ENCODE measurements around the gene CEBPB.
"Not testable (repeated sequence)": the region's sequence is repeated elsewhere in the genome, so short reads cannot be mapped to it uniquely, and the experiment has no call there.

The CEBPB gene

DNA sequence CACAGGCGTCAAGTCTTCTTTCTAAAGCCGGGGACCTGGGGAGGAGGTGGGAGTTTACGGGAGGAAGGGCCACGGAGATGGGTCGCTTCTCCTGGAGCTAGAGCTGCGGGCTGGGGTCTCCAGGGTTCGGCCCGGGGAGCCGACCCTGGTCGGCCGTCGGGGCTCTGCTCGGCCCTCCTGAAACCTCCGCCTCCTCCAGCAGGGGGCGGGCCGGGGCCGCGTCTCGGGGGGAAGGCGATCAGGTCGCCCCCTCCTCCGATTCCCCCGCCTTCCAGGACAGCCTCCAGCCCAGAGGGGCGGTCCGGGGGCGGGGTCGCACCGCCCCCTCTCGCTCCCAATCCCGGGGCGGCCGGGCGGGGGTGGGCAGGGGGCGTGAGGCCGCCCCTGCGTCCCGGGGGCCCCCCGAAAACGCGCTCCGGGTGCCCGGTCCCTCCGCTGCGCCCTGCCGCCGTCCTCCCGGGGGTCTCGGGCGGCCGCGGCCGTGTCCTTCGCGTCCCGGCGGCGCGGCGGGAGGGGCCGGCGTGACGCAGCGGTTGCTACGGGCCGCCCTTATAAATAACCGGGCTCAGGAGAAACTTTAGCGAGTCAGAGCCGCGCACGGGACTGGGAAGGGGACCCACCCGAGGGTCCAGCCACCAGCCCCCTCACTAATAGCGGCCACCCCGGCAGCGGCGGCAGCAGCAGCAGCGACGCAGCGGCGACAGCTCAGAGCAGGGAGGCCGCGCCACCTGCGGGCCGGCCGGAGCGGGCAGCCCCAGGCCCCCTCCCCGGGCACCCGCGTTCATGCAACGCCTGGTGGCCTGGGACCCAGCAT, at the start of gene CEBPB:
CEBPB (plus strand) TSS at position 580 of the 814 bp plus-strand sequence; CDS start at position 784, 204 bp downstream.
- DNase-seq, result peak; percentile 70 to 91 (median 86)

DNA sequence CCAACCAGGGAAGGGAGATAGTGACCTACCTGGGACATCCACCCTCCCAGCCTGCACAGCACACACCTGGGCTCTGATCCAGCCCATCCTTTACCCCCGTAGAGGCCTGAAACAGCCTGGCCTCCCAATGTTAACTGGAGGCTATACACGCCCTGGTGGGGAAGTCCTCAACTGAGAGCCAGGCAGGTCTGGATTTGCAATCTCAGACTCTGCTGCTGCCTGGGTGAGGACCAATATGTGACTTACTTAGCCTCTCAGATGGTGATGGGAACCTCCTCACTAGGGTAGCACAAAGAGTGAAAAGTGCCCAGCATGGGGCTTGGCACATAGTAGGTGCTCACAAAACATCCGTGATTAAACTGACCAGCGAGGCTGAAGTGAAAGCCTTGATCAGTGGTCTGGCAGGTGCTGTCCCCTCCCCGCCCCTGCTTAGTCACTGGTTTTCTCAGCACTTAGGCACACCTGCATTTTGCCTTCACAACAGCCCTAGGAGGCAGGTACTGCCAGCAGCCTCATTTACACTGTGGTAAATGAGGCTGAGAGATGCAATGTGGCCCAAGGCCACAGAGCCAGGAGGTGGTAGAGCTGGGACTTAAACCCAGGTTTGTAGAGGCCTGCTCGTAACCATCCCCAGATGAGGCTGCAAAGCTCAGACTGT, 49.5 kb upstream of the CEBPB start:
- no peak for DNase-seq

DNA sequence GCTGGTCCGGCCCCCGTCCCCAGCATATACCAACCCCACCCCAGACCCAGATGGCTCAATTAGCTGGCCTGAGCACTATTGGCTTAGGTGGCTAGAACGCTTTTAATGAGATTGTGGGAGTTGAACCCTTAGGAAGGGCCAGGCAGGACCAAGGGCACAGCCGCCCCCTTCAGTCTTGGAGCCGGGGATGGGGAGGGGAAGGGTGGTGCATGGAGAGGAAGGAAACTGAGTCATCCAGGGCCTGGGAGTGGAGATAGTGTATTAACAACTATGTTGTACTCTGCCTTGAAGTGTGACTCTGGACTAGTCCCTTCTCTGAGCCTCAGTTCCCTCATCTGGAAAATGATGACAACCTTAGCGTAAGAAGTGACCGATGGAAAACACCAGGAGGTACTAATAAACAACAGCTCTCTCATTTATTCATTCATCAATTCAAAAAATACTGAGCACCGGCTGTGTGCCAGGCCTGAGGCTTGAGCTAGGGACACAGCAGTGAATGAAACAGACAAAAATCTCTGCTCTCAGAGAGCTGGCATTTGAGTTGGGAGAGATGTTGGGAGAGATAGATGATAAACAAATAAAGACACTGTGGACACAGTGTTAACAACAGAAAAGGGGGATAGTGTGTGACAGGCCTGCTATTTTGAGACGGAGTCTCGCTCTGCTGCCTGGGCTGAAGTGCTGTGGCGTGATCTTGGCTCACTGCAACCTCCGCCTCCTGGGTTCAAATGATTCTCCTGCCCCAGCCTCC, 48.6 kb upstream of the CEBPB start:
- DNase-seq, result no peak

DNA sequence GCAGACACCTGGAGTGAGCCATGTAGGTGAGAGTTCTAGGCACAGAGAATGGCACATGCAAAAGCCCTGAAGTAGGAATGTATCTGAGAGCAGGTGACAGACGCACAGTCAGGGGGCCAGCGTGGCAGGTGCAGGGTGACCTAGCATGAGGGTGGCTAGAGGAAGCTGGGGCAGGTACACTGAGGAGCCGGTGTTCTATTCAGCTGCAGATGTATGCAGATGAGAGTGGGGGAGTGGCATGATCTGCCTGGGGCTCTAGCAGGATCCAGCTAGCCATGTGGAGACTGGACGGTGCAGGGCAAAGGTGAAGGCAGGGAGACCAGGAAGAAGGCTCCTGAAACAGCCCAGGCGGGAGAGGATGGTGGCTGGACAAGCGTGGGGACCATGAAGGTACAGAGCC, 47.8 kb upstream of the CEBPB start:
- peak in 2 of 3 experiments; percentile 9 to 48 for DNase-seq

DNA sequence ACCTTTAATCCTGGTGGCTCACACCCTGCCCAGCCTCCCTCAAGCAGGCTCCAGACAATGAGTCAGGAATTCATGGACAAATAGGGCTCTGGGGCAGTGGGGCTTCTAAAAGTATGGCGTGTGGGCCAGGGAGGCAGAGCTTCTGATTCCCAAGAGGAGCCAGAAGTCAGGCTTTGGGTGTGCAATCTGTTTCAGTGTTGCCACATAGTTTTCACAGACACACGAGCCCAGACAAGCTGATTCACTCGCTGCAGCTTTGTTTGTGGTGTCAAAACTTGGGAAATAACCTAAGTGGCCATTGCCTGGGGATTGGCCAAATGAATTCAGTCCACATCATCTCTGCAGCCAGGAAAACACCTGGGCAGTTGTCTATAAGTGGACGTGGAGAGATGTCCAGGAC, 46.3 kb upstream of the CEBPB start:
- no peak for DNase-seq

DNA sequence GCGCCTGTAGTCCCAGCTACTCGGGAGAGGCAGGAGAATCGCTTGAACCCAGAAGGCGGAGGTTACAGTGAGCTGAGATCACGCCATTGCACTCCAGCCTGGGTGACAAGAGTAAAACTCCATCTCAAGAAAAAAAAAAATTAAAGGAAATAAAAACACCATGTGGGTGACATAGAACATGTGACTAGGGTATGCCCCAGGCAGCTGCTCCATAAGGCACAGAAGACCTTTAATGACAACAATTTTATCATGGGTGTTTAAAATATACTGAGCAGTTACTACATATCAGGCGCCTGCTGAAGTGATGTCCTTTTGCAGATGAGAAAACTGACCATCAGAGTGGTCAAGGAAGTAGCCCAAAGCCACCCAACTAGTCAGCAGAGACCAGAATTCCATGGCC, 45.1 kb upstream of the CEBPB start:
- DNase-seq, result no peak

DNA sequence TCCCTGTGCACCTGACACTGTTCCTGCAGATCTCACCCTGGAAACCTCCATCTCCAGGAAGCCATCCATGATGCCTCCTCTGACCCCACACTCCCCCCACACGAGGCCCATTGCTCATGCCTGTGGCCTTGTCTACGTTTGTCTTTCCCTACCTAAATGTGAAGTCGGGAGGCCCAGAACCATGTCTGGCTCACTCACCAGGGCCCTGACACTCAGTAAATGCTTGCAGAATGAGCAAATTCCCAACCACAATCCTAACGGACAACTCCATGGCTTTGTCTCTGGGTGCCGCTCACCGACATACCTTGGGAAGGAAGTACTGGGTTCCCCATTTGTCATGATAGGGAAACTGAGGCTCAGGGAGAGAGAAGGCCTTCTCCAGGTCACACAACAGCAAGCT, 44.4 kb upstream of the CEBPB start:
- DNase-seq, result no peak

DNA sequence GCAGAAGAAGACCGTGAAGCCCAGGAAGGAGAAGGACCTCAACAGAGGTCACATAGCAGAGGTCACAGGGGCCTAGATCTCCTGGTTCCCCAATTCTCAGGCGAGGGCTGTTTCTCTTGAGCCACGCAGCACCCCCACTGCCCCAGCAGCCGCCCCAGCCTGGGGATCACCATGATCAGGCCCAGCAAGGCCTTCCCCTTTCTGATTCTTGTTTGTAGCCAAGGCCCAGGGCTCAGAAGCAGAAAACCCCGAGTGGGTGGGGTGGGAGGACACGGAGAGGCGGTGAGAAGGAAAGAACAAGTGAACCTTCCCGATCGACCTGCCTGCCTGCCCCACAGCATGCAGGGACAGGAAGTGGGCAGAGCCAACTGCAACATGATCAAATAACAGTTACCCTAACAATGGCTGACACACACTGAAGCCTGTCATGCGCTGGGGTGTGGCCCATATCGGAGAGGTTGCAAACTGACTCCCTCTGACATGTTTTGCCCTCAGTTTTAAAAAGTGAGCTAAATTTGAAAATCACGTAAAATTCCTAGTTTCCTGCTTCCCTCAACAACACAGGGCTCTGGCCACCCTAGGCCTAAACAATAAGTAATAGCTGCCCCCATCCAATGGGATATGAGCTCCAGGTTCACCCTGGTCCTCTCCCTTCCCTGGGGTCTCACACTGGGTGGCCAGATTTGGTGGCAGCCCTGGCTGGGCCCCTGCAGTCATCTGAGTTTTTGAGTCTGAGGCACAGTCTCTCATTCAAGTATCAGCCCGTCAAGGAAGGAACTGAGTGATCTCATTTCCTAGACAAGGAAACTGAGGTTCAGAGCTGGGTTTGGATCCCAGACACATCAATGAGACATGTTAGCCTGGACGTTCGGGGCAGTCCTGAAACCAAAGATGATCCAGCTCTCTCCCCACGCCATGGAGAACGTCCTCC, 43.6 kb upstream of the CEBPB start:
- DNase-seq, result no peak

DNA sequence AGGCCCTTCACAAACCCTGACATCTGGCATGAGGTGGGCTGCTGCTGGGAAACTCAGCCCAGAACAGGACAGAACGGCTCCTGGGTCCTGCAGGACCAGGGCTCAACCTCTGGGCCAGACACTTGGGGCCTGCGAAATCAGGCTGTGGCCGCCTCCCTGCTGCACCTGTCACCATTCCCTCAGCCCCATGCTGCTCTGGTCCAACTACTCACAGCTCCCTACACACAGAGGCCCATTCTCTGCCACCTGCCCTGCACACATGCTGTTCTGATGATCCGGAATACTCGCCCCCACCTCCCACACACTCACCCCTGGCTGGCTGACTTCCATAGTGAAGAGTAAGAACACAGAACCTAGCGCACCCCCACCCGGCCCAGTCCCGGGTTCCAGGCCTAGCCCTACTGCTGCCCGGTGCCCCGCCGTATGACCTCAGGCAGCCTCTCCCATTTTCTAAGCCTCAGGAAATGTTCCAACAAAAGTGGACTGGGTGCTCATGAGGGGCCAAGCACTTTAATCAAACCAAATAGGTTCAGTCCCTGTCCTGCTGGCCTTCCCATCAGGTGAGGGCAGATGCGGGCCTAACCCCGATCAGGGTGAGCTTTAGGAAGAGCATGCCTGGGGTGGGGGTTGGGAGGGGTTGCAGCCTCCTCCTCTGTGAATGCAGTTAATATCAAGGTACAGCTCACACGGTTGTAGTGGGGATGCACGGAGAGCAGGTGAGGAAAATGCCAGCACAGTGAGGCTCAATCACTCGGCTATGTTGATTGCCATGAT, 41.0 kb upstream of the CEBPB start:
- no peak for DNase-seq

DNA sequence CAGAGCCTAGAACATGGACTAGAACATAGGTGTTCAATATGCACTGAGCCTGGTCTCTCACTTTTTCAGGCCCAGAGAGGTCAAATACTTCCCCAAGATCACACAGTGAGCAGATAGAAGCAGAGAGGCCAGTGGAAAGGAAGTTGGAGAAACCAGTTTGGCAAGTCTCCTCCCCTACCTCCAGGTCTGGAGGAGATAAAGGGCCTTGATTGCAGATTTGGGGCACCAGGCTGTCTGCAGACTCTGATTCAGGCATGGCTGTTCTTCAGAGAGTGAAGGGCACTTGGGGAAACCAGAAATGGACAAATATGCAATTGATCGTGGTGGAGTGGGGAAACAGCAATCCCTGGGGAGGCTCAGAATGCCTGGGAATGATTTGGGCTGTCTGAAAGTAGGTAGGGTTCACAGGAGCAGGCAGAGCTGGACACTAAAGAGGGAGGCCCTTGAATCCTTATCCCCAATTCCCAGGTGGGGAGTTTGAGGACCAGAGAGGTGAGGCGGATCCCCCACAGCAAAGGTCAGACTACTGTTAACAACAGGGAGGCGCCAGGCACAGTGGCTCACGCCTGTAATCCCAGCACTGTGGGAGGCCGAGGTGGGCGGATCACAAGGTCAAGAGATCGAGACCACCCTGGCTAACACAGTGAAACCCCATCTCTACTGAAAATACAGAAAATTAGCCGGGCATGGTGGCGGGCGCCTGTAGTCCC, 39.4 kb upstream of the CEBPB start:
- DNase-seq, result peak in 2 of 3 experiments; percentile 5 to 34

DNA sequence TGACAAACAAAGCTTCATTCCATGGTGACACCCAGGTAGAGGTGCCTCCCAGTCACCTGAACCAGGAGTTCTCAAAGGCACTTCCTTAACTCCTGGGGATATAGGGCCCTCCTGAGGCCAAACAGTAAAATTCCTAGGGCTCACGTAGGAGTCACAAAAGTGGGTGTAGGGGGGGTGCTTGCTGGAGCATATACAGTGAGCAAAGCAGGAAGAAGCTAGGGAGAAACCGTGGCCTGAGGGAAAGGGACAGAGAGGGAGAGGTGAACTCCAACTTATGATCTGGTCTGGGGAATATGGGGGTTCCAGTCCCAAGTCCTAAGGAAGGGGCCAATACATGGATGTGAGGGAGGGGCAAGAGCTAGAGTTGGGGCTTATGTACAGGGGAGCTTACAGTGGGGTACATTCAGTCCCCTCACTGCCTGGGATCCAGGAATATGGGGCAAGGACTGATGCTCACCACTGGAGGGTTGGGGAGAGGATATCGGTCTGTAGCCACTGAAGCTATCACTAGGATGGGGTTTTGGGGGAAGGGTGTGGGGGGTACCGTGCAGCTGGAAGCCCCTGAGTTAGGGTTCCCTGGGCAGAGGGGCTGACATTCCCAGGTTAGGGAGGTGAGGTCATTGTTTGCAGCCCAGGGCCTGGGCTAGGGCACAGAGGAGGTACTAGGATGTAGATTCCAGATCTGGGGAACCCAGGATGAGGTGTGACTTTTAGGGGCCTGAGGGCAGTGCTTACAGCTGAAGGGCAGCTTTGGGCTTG, 38.1 kb upstream of the CEBPB start:
- DNase-seq, result no peak

DNA sequence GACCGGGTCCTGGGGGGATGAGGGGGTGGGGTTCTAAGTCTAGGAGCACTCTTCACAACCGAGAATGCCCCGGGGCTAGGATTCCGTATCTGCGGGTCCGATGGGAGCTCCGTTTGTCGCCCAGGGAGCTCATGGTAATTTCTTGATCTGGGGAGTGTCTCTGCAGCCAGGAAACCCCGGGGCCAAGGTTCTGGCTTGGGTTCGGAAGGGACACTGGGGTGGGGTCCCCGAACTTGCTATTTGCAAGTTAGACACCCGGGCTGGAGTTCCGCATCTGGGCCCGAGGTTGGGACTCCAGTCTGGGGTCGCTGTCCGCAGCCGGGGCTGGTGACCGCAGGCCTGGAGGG, 37.5 kb upstream of the CEBPB start:
- peak in 1 of 3 experiments; percentile 68 for DNase-seq

DNA sequence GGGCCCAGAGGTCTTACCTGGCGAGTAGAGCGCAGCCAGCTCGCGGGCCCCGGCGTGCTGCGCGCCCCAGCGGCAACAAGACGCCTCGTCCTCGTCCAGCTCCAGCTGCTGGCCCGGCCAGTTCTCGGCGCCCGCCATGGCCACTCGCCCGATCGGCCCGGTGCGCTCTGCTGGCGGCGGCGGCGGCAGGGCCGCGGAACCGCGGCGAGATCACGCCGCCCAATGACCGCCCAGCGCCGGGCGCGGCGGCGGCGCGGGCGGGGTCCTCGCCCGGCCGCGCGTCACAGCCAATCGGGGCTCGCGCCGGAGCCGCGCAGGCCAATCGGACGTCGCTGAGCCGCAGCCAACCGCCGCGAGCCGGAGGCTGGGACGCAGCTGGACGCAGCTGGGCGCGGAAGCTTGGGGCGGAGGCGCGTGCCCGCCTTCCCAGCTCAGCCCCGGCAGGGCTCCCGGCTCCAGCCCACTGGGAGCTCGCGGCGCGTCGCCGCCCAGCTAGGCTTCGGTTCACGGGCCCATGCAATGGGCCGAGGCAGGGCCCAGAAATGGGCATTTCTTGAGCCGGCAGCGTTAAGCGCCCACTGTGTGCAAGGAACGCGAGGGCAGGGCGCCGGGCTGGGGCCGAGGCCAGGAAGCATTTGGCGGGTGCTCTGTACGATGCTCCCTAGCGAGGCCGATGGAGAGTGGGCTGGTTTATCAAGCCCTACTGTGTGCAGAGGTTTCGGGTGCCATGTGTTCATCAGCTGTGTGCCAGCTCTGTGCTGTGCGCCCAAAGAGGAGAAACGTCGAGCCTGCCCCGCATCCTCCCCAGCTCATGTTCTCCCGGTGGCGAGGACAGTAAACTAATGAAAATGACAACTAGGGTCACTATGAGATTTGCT, 36.9 kb upstream of the CEBPB start, which contains the start of gene PEDS1:
PEDS1 (minus strand) TSS at position 224 of the 878 bp plus-strand sequence; CDS start at position 138, 86 bp downstream.
- peak; percentile 93 to 94 (median 94) for DNase-seq

DNA sequence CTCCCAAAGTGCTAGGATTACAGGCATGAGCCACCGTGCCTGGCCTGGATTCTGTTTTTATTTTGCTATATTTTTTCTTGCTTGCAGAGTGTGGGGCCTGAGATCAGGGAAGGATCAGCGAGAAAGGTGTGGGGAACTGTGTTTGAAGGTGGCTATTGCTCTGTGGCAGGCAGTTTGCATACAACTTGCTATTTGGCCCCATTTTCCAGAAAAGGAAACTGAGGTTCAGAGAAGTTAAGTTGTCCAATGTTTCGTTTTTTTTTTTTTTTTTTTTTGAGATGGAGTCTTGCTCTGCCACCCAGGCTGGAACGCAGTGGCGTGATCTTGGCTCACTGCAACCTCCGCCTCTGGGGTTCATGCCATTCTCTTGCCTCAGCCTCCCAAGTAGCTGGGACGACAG, 29.1 kb upstream of the CEBPB start:
- not testable (repeated sequence) for DNase-seq

DNA sequence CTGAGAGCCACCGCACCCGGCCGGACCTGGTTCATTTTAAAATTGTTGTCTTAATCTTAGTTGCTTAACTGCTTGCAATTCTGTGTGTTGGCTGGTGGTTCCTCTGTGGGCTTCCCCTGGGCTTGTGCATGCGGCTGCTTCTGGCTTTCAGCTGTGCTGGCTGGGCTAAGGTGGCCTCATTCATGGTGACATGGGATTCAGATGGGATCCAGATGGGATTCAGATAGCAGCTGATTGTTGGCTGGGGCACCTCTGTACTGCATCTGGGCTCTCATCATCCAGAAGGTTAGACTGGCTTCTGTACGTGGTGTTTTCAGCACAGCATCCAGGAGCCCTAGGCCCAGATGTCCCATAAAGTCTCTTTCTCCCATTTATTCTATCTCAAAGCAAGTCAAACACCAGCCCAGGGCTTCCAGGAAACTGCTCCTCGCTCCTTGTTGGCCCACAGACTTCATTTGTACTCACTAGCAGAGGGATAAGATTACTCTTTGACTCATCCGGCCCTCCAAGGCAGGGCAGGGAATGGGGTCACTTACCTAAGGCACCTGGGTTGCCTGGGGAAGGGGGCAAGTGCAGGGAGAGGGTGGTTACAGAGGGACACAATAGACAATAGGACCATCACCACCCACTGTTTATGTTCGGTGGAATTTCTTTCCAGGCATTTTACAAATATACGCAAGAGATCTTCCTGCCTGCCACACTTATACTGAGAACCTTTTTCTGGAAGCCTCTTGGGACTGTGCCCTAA, 26.9 kb upstream of the CEBPB start:
- DNase-seq, result no peak

DNA sequence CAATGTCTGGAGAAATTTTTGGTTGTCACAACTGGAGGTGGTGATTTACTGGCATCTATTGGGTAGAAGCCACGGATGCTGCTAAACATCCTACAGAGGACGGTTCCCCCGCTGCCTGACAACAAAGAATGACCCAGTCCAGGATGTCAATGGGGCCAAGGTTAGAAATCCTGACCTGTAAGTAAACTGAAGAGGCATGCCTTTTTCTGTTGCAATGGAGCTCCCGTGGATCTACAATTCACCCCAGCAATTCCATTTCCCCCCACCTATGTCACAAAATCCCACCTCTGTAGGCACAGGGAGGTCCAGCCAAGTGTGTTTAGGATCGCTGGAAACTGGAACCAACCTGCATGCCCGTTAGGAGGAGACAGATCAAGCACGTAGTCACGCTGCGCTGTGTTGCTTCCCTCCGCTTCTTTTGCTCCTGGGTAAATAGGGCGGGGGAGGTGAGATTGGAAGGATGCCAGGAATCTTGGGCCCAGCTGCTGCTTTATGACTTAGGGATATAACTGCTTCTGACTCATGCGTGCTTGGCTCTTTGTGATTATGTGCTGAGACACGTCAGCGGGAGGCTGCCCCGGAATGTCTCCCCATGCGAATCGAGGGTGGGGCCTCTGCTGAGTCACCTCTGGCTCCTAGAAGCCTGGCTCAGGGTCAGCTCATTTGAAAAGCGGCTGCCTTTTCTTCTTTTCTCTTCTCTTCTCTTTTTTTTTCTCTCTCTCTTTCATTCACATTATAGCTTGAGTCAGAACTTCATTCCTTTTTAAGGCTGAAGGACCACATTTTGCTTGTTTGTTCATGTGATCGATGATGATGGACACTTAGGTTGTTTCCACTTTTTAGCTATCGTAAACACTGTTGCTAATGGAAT, 24.7 kb upstream of the CEBPB start:
- DNase-seq, result peak; percentile 96 to 100 (median 97)

DNA sequence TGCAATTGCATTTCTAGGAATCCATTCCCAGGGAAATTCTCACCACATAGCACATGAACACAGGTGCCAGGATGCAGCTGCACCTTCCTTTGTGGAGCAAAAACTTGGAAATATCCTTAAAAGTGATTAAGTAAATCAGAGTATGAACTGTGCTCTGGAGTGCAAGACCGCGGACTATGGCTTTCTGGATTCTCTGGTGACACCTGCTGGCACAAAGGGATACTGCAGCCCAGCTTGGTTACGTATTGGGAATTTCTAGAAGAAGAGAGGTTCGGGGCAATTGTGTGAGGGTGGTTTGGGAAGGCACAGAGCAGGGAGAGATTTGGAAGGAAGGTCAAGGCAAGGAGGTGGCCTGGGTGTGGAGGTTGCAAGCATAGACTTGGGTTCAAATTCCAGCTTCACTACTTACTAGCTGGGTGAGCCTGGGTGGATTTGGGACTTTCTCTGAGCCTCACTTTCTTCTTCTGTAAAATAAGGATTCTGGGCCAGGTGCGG, 21.3 kb upstream of the CEBPB start:
- peak; percentile 56 to 83 (median 77) for DNase-seq

Data from NCI-H1417 (cell line).